ENCODE data around the gene MOB3B.
A peak's percentile ranks its signal among the peaks of the same experiment; 100 is the strongest.

Gene MOB3B

GRCh38 chr9:27280249-27280648 is 249.4 kb downstream of the MOB3B start:
- DNase-seq (ENCODE audit: low read depth), result no peak
- H3K4me3 ChIP-seq (ENCODE audit: low read length), result no peak overlapping the region
- no peak for TF ChIP-seq CTCF (conservative IDR thresholded peaks at IDR 0.05; ENCODE audit: low read depth, low read length)

GRCh38 chr9:27279611-27280010 is 250.0 kb downstream of the MOB3B start:
- no peak overlapping the region for H3K4me3 ChIP-seq (ENCODE audit: low read length)
- no peak for DNase-seq (ENCODE audit: low read depth)
- no peak for TF ChIP-seq CTCF (conservative IDR thresholded peaks at IDR 0.05; ENCODE audit: low read depth, low read length)

- no peak for TF ChIP-seq CTCF (conservative IDR thresholded peaks at IDR 0.05; ENCODE audit: low read depth, low read length)
- no peak overlapping the region for H3K4me3 ChIP-seq (ENCODE audit: low read length)
- no peak for DNase-seq (ENCODE audit: low read depth)
These were observed 251.2 kb downstream of the MOB3B start for GRCh38 chr9:27278374-27278773.

GRCh38 chr9:27276193-27277030 is 253.2 kb downstream of the MOB3B start:
- TF ChIP-seq CTCF (conservative IDR thresholded peaks at IDR 0.05; ENCODE audit: low read depth, low read length), result peak; percentile 61
- no peak overlapping the region for H3K4me3 ChIP-seq (ENCODE audit: low read length)
- peak; percentile 5 for DNase-seq (ENCODE audit: low read depth)

Data from retinal pigment epithelial cell (primary cell).